Frontal cortex (tissue), 4 donors: ENCODE results near the gene SLITRK4. TPM values are rescaled to one million over a fixed set of nuclear protein-coding genes. Genes with fewer than 3 reads are reported as not detected.
A peak's percentile ranks its signal among the peaks of the same experiment; 100 is the strongest.

Experiments used
- DNase-seq, 2 donors: peaks; one replicate each; pipeline ENCODE4 v3.0.0; 2012; ENCODE audit warnings: low spot score in 2 of 2
- FAIRE-seq: peaks from 2 replicates; lab custom pipeline; 2012; peaks lifted over from hg19 to GRCh38; lab: Jason Lieb, UNC
- total RNA-seq: library from RNA; depleted of rRNA; stranded (reverse); fragments of >200 nt; gene quantifications from one replicate; pipeline ENCODE4 v1.2.3, GENCODE V29; 2014
- donor health status: control.
- donor health status: control.
- donor health status: control.

SLITRK4 gene
- 52.6 TPM for total RNA-seq

- DNase-seq (peak in 1 of 2 donors; percentile 5), FAIRE-seq (no peak)
Measured at GRCh38 chrX:143635915-143636314, at the start of gene SLITRK4. Gene SLITRK4 (minus strand): TSS chrX:143636101. CDS start chrX:143631108, 4,993 bp downstream.

- DNase-seq, result no peak
- FAIRE-seq, result no peak
Measured at GRCh38 chrX:143683486-143683885, 47.6 kb upstream of the SLITRK4 start.

- DNase-seq (no peak), FAIRE-seq (no peak)
Measured at GRCh38 chrX:143674926-143675325, 39.0 kb upstream of the SLITRK4 start.

GRCh38 chrX:143669395-143669794, 33.5 kb upstream of the SLITRK4 start:
- DNase-seq, result no peak
- FAIRE-seq, result no peak

GRCh38 chrX:143664302-143664701, 28.4 kb upstream of the SLITRK4 start:
- FAIRE-seq (peak; percentile 49), DNase-seq (no peak)

- FAIRE-seq (no peak), DNase-seq (no peak)
Measured at GRCh38 chrX:143663755-143664154, 27.9 kb upstream of the SLITRK4 start.

GRCh38 chrX:143661286-143661685, 25.4 kb upstream of the SLITRK4 start:
- FAIRE-seq (no peak), DNase-seq (no peak)

GRCh38 chrX:143648705-143649104, 12.8 kb upstream of the SLITRK4 start:
- FAIRE-seq (no peak), DNase-seq (no peak)

- no peak for FAIRE-seq
- no peak for DNase-seq
Measured at GRCh38 chrX:143642426-143642825, 6.5 kb upstream of the SLITRK4 start.

GRCh38 chrX:143636831-143637230, 930 bp upstream of the SLITRK4 start:
- no peak for FAIRE-seq
- no peak for DNase-seq

- no peak for FAIRE-seq
- DNase-seq, result peak in 1 of 2 donors; percentile 3
Measured at GRCh38 chrX:143634663-143635455, 1.0 kb downstream of the SLITRK4 start.

- no peak for DNase-seq
Measured at GRCh38 chrX:143634309-143634662, 1.6 kb downstream of the SLITRK4 start.

GRCh38 chrX:143633461-143634308, 2.2 kb downstream of the SLITRK4 start:
- no peak for FAIRE-seq
- DNase-seq, result no peak

More at GRCh38 chrX:143634309-143634662, 1.6 kb downstream of the SLITRK4 start:
- FAIRE-seq, result no peak

GRCh38 chrX:143632625-143633410, 3.1 kb downstream of the SLITRK4 start:
- FAIRE-seq (no peak), DNase-seq (no peak)

GRCh38 chrX:143623657-143624056, 12.2 kb downstream of the SLITRK4 start:
- no peak for DNase-seq
- no peak for FAIRE-seq

GRCh38 chrX:143621276-143621675, 14.6 kb downstream of the SLITRK4 start:
- FAIRE-seq (no peak), DNase-seq (no peak)

GRCh38 chrX:143615851-143616250, 20.1 kb downstream of the SLITRK4 start:
- DNase-seq, result no peak
- FAIRE-seq, result no peak

GRCh38 chrX:143601809-143602208, 34.1 kb downstream of the SLITRK4 start:
- DNase-seq (no peak), FAIRE-seq (no peak)

GRCh38 chrX:143581240-143581639, 54.7 kb downstream of the SLITRK4 start:
- FAIRE-seq (no peak), DNase-seq (no peak)

- no peak for DNase-seq
- no peak for FAIRE-seq
Measured at GRCh38 chrX:143580266-143580665, 55.6 kb downstream of the SLITRK4 start.
